ENCODE data around the gene CYP2A13. TPM values are rescaled to one million over a fixed set of nuclear protein-coding genes. Genes with fewer than 3 reads are reported as not detected.
A peak's percentile ranks its signal among the peaks of the same experiment; 100 is the strongest.
"Not testable (repeated sequence)": the region's sequence is repeated elsewhere in the genome, so short reads cannot be mapped to it uniquely, and the experiment has no call there.

CYP2A13 gene
- total RNA-seq, 1 experiment from 2014 or later = not detected

- Histone ChIP-seq H3K27ac (no peak overlapping the region), H3K36me3 (no peaks in the 10 kb centered on the region)
These were observed 10.5 kb downstream of the CYP2A13 start for GRCh38 chr19:41098762-41099161.

GRCh38 chr19:41102210-41102609 is 14.0 kb downstream of the CYP2A13 start:
- not testable (repeated sequence) for H3K4me3 ChIP-seq; H3K4me1 ChIP-seq (replicated peaks); H3K36me3 ChIP-seq; H3K27ac ChIP-seq; H3K9me3 ChIP-seq (replicated peaks); H3K27me3 ChIP-seq (replicated peaks); DNase-seq (ENCODE audit: low read depth in 1 of 2, low spot score in 2 of 2)

More at GRCh38 chr19:41098762-41099161, 10.5 kb downstream of the CYP2A13 start:
- no peaks in the 10 kb centered on the region for H3K9me3 ChIP-seq (replicated peaks)
- H3K4me3 ChIP-seq = no peak overlapping the region
- H3K4me1 ChIP-seq (replicated peaks) = no peaks in the 10 kb centered on the region
- 0 out of 2 replicates have a peak, but pooled peaks cover 4% of the 10 kb centered on the region for H3K27me3 ChIP-seq (replicated peaks)
- no peak for DNase-seq (ENCODE audit: low read depth in 1 of 2, low spot score in 2 of 2)

GRCh38 chr19:41106177-41106576 is 17.9 kb downstream of the CYP2A13 start:
- Histone ChIP-seq H3K27me3 (replicated peaks) (peaks cover 8% of the 10 kb centered on the region), H3K9me3 (replicated peaks) (no peaks in the 10 kb centered on the region), H3K36me3 (no peaks in the 10 kb centered on the region), H3K4me1 (replicated peaks) (no peaks in the 10 kb centered on the region), H3K27ac (no peak overlapping the region), H3K4me3 (no peak overlapping the region)
- DNase-seq (ENCODE audit: low read depth in 1 of 2, low spot score in 2 of 2) = no peak

- Histone ChIP-seq H3K27ac (no peak overlapping the region), H3K36me3 (no peaks in the 10 kb centered on the region), H3K27me3 (replicated peaks) (peaks cover 19% of the 10 kb centered on the region), H3K9me3 (replicated peaks) (no peaks in the 10 kb centered on the region), H3K4me3 (no peak overlapping the region), H3K4me1 (replicated peaks) (no peaks in the 10 kb centered on the region)
- peak in 1 of 2 experiments; percentile 20 for DNase-seq (ENCODE audit: low read depth in 1 of 2, low spot score in 2 of 2)
These were observed 23.0 kb downstream of the CYP2A13 start for GRCh38 chr19:41111296-41111695.

- Histone ChIP-seq H3K27ac (no peak overlapping the region), H3K4me3 (no peak overlapping the region), H3K36me3 (no peaks in the 10 kb centered on the region), H3K27me3 (replicated peaks) (peaks cover 19% of the 10 kb centered on the region), H3K9me3 (replicated peaks) (no peaks in the 10 kb centered on the region), H3K4me1 (replicated peaks) (no peaks in the 10 kb centered on the region)
- peak in 1 of 2 experiments; percentile 18 for DNase-seq (ENCODE audit: low read depth in 1 of 2, low spot score in 2 of 2)
These were observed 23.6 kb downstream of the CYP2A13 start for GRCh38 chr19:41111750-41112295.

- Histone ChIP-seq H3K27me3 (replicated peaks) (peaks cover 24% of the 10 kb centered on the region), H3K4me1 (replicated peaks) (no peaks in the 10 kb centered on the region), H3K4me3 (no peak overlapping the region), H3K36me3 (no peaks in the 10 kb centered on the region), H3K9me3 (replicated peaks) (no peaks in the 10 kb centered on the region), H3K27ac (no peak overlapping the region)
- peak in 1 of 2 experiments; percentile 28 for DNase-seq (ENCODE audit: low read depth in 1 of 2, low spot score in 2 of 2)
These were observed 24.6 kb downstream of the CYP2A13 start for GRCh38 chr19:41112728-41113290.

- H3K4me3 ChIP-seq = no peak within 1 kb of the TSS
- H3K4me1 ChIP-seq (replicated peaks) = no peaks in the 10 kb centered on the region
- no peak within 1 kb of the TSS for H3K27ac ChIP-seq
- H3K9me3 ChIP-seq (replicated peaks) = no peaks in the 10 kb centered on the region
- H3K36me3 ChIP-seq = no peaks in the 10 kb centered on the region
- H3K27me3 ChIP-seq (replicated peaks) = peaks cover 27% of the 10 kb centered on the region
- DNase-seq (ENCODE audit: low read depth in 1 of 2, low spot score in 2 of 2) = peak in 1 of 2 experiments; percentile 30
These were observed 25.9 kb downstream of the CYP2A13 start, which contains the start of gene CYP2F1 for GRCh38 chr19:41114132-41114531. Gene CYP2F1, plus strand, starts transcription at chr19:41114432. Its CDS starts 1,757 bp downstream, at chr19:41116189.

- Histone ChIP-seq H3K36me3 (no peaks in the 10 kb centered on the region), H3K27ac (no peak overlapping the region), H3K9me3 (replicated peaks) (no peaks in the 10 kb centered on the region), H3K4me1 (replicated peaks) (no peaks in the 10 kb centered on the region), H3K4me3 (no peak overlapping the region), H3K27me3 (replicated peaks) (peaks cover 18% of the 10 kb centered on the region)
- peak in 1 of 2 experiments; percentile 29 for DNase-seq (ENCODE audit: low read depth in 1 of 2, low spot score in 2 of 2)
These were observed 28.0 kb downstream of the CYP2A13 start for GRCh38 chr19:41116261-41116660.

- not testable (repeated sequence) for DNase-seq (ENCODE audit: low read depth in 1 of 2, low spot score in 2 of 2); H3K4me1 ChIP-seq (replicated peaks); H3K27me3 ChIP-seq (replicated peaks)
These were observed 33.0 kb downstream of the CYP2A13 start for GRCh38 chr19:41120929-41121911.

GRCh38 chr19:41122846-41123245 is 34.6 kb downstream of the CYP2A13 start:
- not testable (repeated sequence) for DNase-seq (ENCODE audit: low read depth in 1 of 2, low spot score in 2 of 2); H3K9me3 ChIP-seq (replicated peaks); H3K36me3 ChIP-seq; H3K27me3 ChIP-seq (replicated peaks); H3K27ac ChIP-seq; H3K4me3 ChIP-seq; H3K4me1 ChIP-seq (replicated peaks)

More at GRCh38 chr19:41120929-41121911, 33.0 kb downstream of the CYP2A13 start:
- not testable (repeated sequence) for H3K36me3 ChIP-seq; H3K4me3 ChIP-seq; H3K27ac ChIP-seq; H3K9me3 ChIP-seq (replicated peaks)

- no peaks in the 10 kb centered on the region for H3K27me3 ChIP-seq (replicated peaks)
- no peaks in the 10 kb centered on the region for H3K36me3 ChIP-seq
- H3K4me3 ChIP-seq = no peak overlapping the region
- no peaks in the 10 kb centered on the region for H3K4me1 ChIP-seq (replicated peaks)
- H3K9me3 ChIP-seq (replicated peaks) = no peaks in the 10 kb centered on the region
- no peak for DNase-seq (ENCODE audit: low read depth in 1 of 2, low spot score in 2 of 2)
- no peak overlapping the region for H3K27ac ChIP-seq
These were observed 35.6 kb downstream of the CYP2A13 start for GRCh38 chr19:41123716-41124294.

GRCh38 chr19:41126765-41127203 is 38.5 kb downstream of the CYP2A13 start:
- H3K27ac ChIP-seq; H3K9me3 ChIP-seq (replicated peaks); H3K4me3 ChIP-seq; H3K36me3 ChIP-seq; H3K4me1 ChIP-seq (replicated peaks); H3K27me3 ChIP-seq (replicated peaks): not testable (repeated sequence)
- DNase-seq (ENCODE audit: low read depth in 1 of 2, low spot score in 2 of 2) = peak in 1 of 2 experiments; percentile 24

- H3K4me1 ChIP-seq (replicated peaks); H3K9me3 ChIP-seq (replicated peaks); H3K36me3 ChIP-seq; H3K27me3 ChIP-seq (replicated peaks); H3K27ac ChIP-seq; H3K4me3 ChIP-seq; DNase-seq (ENCODE audit: low read depth in 1 of 2, low spot score in 2 of 2): not testable (repeated sequence)
These were observed 39.1 kb downstream of the CYP2A13 start for GRCh38 chr19:41127362-41127761.
